ENCODE results near the gene RPTOR. TPM values are rescaled to one million over a fixed set of nuclear protein-coding genes. Genes with fewer than 3 reads are reported as not detected.

Gene RPTOR
- total and polyA plus RNA-seq, 10 of the 15 experiments (the other 5 are each of a cell fraction or from before 2014, with no cell fraction given): 0.18 to 32.1 (median 7.8) TPM

DNA sequence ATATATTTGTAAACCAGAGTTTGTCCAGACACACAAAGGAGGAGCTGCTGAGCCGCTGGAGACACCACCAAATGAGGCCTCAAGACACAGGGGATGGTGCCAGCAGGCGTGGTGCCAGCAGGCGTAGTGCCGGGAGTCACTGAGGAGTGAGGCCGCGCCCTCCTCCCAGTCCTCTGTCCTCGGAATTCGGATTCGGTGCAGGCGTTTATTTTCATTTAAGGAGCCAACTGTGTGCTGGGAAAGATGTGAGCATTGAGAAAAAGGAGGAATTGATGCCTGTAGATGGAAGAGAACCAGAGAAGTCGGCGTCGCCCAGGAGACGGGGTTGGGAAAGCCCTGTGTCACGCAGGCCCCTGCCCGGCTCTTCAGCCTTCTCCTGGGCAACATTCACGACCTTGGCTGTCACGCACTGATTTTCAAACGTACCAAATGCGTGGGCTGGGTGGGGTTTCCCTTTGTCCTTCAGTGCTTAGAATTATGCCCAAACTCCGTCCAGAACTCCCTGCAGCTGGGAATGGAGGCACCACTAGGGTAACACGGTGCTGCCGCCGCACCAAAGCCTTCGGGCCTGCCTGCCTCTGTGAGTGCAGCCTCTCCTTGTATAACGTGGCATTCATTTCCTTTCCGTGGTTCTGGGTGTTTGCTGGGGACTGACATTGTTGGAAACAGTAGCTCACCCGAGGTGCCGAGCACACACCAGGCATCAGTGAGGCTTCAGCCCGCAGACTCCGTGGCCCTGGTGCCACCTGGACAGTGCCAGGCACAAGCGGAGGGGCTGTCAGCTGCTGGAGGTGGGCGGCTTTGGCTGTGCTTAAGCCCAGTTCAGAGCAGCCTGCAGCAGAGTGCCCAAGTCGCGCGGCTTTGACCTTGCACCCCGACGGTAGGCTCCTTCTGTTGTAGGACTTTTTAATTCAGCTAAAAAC, 398.0 kb downstream of the RPTOR start:
- in situ Hi-C loops (cut with MboI) (no loop called here), intact Hi-C loops (cut with micrococcal nuclease; ENCODE audit: unreplicated experiment) (no loop called here)
- ChIA-PET SMC1A (ENCODE audit: uncharacterized antibody, unreplicated experiment) (no interaction called here), RAD21 (ENCODE audit: unreplicated experiment) (no interaction called here), POLR2A (no interaction called here), CTCF (no interaction called here)
- DNase-seq (ENCODE audit: low read depth, low spot score): no peak
- ATAC-seq: no peak
- H3K27me3 ChIP-seq (replicated peaks in 1 of 2; ENCODE audit: control insufficient read depth in 2 of 2, insufficient read depth in 2 of 2, low read length in 1 of 2): no peaks in the 10 kb centered on the region
- no peak overlapping the region for H3K9ac ChIP-seq (ENCODE audit: control insufficient read depth, insufficient read depth, low read length)
- 89% methylated on average over 38 of the region's 38 CpGs for WGBS (ENCODE audit: insufficient coverage, insufficient replicate concordance, low lambda C conversion rate, missing lambda C conversion rate)
- H2AFZ ChIP-seq (ENCODE audit: control insufficient read depth, low read depth, low read length): no peak overlapping the region
- H3K4me1 ChIP-seq (ENCODE audit: control insufficient read depth, insufficient read depth, low read length): no peaks in the 10 kb centered on the region
- H3K9me3 ChIP-seq (replicated peaks; ENCODE audit: control insufficient read depth, insufficient read depth, low read length): no peaks in the 10 kb centered on the region
- FAIRE-seq: no peak
- no peaks in the 10 kb centered on the region for H3K79me2 ChIP-seq (ENCODE audit: control insufficient read depth, insufficient read depth, low read length)
- H3K27ac ChIP-seq (ENCODE audit: control insufficient read depth, insufficient read depth): no peak overlapping the region
- no peak overlapping the region for H3K4me2 ChIP-seq (ENCODE audit: control insufficient read depth, insufficient read depth)
- H3K36me3 ChIP-seq (ENCODE audit: control insufficient read depth in 2 of 2, insufficient read depth in 2 of 2, low read length in 1 of 2): peaks cover 0 to 8% of the 10 kb centered on the region in 2 experiments; a peak in 2 of 4 replicates
- H4K20me1 ChIP-seq (ENCODE audit: control insufficient read depth, insufficient read depth): no peaks in the 10 kb centered on the region
- no peak overlapping the region for H3K4me3 ChIP-seq
- BruUV-seq (replicated peaks): no TSS peak
- TF ChIP-seq ZNF274 (IDR thresholded peaks at IDR 0.05; ENCODE audit: insufficient read depth, insufficient read length) (no peak), SRF (IDR thresholded peaks at IDR 0.05; ENCODE audit: low read depth in 2 of 2, low read length in 2 of 2) (no peak), PML (IDR thresholded peaks at IDR 0.05; ENCODE audit: low read length) (no peak), CBX3 (IDR thresholded peaks at IDR 0.05; ENCODE audit: borderline replicate concordance, low read depth) (no peak), CHD4 (IDR thresholded peaks at IDR 0.05) (no peak), FOXM1 (IDR thresholded peaks at IDR 0.05; ENCODE audit: low read depth, low read length) (no peak), POLR2A (IDR thresholded peaks at IDR 0.05; ENCODE audit: low read depth, low read length) (no peak)
- TF ChIP-seq, protein P1, sequence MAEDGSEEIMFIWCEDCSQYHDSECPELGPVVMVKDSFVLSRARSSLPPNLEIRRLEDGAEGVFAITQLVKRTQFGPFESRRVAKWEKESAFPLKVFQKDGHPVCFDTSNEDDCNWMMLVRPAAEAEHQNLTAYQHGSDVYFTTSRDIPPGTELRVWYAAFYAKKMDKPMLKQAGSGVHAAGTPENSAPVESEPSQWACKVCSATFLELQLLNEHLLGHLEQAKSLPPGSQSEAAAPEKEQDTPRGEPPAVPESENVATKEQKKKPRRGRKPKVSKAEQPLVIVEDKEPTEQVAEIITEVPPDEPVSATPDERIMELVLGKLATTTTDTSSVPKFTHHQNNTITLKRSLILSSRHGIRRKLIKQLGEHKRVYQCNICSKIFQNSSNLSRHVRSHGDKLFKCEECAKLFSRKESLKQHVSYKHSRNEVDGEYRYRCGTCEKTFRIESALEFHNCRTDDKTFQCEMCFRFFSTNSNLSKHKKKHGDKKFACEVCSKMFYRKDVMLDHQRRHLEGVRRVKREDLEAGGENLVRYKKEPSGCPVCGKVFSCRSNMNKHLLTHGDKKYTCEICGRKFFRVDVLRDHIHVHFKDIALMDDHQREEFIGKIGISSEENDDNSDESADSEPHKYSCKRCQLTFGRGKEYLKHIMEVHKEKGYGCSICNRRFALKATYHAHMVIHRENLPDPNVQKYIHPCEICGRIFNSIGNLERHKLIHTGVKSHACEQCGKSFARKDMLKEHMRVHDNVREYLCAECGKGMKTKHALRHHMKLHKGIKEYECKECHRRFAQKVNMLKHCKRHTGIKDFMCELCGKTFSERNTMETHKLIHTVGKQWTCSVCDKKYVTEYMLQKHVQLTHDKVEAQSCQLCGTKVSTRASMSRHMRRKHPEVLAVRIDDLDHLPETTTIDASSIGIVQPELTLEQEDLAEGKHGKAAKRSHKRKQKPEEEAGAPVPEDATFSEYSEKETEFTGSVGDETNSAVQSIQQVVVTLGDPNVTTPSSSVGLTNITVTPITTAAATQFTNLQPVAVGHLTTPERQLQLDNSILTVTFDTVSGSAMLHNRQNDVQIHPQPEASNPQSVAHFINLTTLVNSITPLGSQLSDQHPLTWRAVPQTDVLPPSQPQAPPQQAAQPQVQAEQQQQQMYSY (CRISPR knock-in tag; IDR thresholded peaks at IDR 0.05): no peak
- TF ChIP-seq, protein P2, sequence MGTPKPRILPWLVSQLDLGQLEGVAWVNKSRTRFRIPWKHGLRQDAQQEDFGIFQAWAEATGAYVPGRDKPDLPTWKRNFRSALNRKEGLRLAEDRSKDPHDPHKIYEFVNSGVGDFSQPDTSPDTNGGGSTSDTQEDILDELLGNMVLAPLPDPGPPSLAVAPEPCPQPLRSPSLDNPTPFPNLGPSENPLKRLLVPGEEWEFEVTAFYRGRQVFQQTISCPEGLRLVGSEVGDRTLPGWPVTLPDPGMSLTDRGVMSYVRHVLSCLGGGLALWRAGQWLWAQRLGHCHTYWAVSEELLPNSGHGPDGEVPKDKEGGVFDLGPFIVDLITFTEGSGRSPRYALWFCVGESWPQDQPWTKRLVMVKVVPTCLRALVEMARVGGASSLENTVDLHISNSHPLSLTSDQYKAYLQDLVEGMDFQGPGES (IDR thresholded peaks at IDR 0.05): no peak
- TF ChIP-seq, protein P3, sequence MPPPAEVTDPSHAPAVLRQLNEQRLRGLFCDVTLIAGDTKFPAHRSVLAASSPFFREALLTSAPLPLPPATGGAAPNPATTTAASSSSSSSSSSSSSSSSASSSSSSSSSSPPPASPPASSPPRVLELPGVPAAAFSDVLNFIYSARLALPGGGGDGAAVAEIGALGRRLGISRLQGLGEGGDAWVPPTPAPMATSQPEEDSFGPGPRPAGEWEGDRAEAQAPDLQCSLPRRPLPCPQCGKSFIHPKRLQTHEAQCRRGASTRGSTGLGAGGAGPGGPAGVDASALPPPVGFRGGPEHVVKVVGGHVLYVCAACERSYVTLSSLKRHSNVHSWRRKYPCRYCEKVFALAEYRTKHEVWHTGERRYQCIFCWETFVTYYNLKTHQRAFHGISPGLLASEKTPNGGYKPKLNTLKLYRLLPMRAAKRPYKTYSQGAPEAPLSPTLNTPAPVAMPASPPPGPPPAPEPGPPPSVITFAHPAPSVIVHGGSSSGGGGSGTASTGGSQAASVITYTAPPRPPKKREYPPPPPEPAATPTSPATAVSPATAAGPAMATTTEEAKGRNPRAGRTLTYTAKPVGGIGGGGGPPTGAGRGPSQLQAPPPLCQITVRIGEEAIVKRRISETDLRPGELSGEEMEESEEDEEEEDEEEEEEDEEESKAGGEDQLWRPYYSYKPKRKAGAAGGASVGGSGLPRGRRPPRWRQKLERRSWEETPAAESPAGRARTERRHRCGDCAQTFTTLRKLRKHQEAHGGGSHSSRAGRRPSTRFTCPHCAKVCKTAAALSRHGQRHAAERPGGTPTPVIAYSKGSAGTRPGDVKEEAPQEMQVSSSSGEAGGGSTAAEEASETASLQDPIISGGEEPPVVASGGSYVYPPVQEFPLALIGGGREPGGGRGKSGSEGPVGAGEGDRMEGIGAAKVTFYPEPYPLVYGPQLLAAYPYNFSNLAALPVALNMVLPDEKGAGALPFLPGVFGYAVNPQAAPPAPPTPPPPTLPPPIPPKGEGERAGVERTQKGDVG (CRISPR knock-in tag; IDR thresholded peaks at IDR 0.05): no peak
- TF ChIP-seq, protein P4, sequence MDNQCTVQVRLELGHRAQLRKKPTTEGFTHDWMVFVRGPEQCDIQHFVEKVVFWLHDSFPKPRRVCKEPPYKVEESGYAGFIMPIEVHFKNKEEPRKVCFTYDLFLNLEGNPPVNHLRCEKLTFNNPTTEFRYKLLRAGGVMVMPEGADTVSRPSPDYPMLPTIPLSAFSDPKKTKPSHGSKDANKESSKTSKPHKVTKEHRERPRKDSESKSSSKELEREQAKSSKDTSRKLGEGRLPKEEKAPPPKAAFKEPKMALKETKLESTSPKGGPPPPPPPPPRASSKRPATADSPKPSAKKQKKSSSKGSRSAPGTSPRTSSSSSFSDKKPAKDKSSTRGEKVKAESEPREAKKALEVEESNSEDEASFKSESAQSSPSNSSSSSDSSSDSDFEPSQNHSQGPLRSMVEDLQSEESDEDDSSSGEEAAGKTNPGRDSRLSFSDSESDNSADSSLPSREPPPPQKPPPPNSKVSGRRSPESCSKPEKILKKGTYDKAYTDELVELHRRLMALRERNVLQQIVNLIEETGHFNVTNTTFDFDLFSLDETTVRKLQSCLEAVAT (IDR thresholded peaks at IDR 0.05): no peak
- TF ChIP-seq, protein P5, sequence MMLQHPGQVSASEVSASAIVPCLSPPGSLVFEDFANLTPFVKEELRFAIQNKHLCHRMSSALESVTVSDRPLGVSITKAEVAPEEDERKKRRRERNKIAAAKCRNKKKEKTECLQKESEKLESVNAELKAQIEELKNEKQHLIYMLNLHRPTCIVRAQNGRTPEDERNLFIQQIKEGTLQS (IDR thresholded peaks at IDR 0.05; ENCODE audit: borderline replicate concordance, extremely low read depth, low read depth, low read length): no peak
